ENCODE data around the gene LIPC. TPM values are rescaled to one million over a fixed set of nuclear protein-coding genes. Genes with fewer than 3 reads are reported as not detected.
A peak's percentile ranks its signal among the peaks of the same experiment; 100 is the strongest.

Gene LIPC
- total and polyA plus RNA-seq, 2 of the 4 experiments (the other 2 are of a cell fraction): 0.07 TPM; not detected in 1

- WGBS, 2 experiments (ENCODE audit: extremely low coverage in 2 of 2, insufficient read length in 1 of 2): 87% methylated on average over 5 of the region's 9 CpGs; no CpG with 5 or more reads in 1 of the 2 experiments
- H3K56ac ChIP-seq (ENCODE audit: extremely low read depth, insufficient read depth, low read length): no peak overlapping the region
Measured at GRCh38 chr15:58497046-58497785, 65.4 kb downstream of the LIPC start.

More at GRCh38 chr15:58497046-58497785, 65.4 kb downstream of the LIPC start:
- DNase-seq (no peak), ATAC-seq (ENCODE audit: low read depth) (no peak)
- POLR2A ChIA-PET (ENCODE audit: unreplicated experiment): no interaction called here
- Histone ChIP-seq H3K4me1 (ENCODE audit: control insufficient read depth, insufficient read depth, low read length) (peaks cover 27% of the 10 kb centered on the region), H3K4me3 (ENCODE audit: insufficient read depth, low read depth, low read length) (no peak overlapping the region), H3K4me2 (ENCODE audit: low read depth, low read length) (no peak overlapping the region), H4K5ac (ENCODE audit: low read depth, low read length) (peak overlapping the region; percentile 78), H2BK120ac (ENCODE audit: low read depth, low read length) (peak overlapping the region; percentile 98), H3K9me1 (ENCODE audit: insufficient read depth, low read length) (peaks cover 24% of the 10 kb centered on the region), H4K91ac (ENCODE audit: insufficient read depth, low read depth, low read length) (peak overlapping the region; percentile 95), H3K9ac (ENCODE audit: low read depth, low read length) (no peak overlapping the region), H3K18ac (ENCODE audit: low read depth, low read length) (peak overlapping the region; percentile 50), H2AFZ (replicated peaks; ENCODE audit: low read length, poor library complexity) (no peak overlapping the region), H4K20me1 (ENCODE audit: insufficient read depth, low read length) (no peaks in the 10 kb centered on the region), H3K23ac (ENCODE audit: low read depth, low read length) (peak overlapping the region; percentile 56; the same call in 1 of the 2 replicates), H2BK20ac (ENCODE audit: low read depth, low read length) (peak overlapping the region; percentile 97), H3K14ac (replicated peaks; ENCODE audit: low read depth, low read length) (peak overlapping the region; percentile 50), H4K8ac (ENCODE audit: low read depth in 2 of 2, low read length in 2 of 2) (peak overlapping the region; percentile 7 to 71), H3K36me3 (ENCODE audit: control insufficient read depth, insufficient read depth, low read length) (no peaks in the 10 kb centered on the region), H2BK5ac (ENCODE audit: low read depth, low read length, poor library complexity, severe bottlenecking) (no peak overlapping the region), H3K27me3 (ENCODE audit: control insufficient read depth, insufficient read depth, low read length) (no peaks in the 10 kb centered on the region), H3K79me1 (ENCODE audit: low read depth in 1 of 2, low read length in 2 of 2) (peaks cover 0 to 6% of the 10 kb centered on the region in 2 experiments; a peak in 1 of 4 replicates), H3K9me3 (ENCODE audit: control insufficient read depth, insufficient read depth, low read length) (no peaks in the 10 kb centered on the region), H3K4ac (ENCODE audit: low read depth, low read length) (peak overlapping the region; percentile 96), H3K27ac (ENCODE audit: insufficient read depth, low read length) (peak overlapping the region; percentile 16), H2AK9ac (replicated peaks; ENCODE audit: low read depth, low read length, poor library complexity) (no peak overlapping the region), H2BK15ac (ENCODE audit: low read depth, low read length) (peak overlapping the region; percentile 90; the same call in 2 of the 3 replicates), H2AK5ac (ENCODE audit: low read depth, low read length) (peak overlapping the region; percentile 96)
- in situ Hi-C loops (cut with MboI; ENCODE audit: low sequenced_read_pairs): no loop called here
- dilution Hi-C loops (cut with HindIII; ENCODE audit: low sequenced_read_pairs, unreplicated experiment): no loop called here
- no peak for TF ChIP-seq CTCF (conservative IDR thresholded peaks at IDR 0.05; ENCODE audit: low read depth, low read length)
- no peak for TF ChIP-seq RCOR1 (IDR thresholded peaks at IDR 0.05; ENCODE audit: insufficient replicate concordance, low read length)
- intact Hi-C loops (cut with micrococcal nuclease): no loop called here
- CTCF ChIA-PET: interaction anchor here (0.6 to 0.8 kb wide), 2 partner anchors 17 to 38 kb away, joined by 3 read pairs; no protein-coding TSS in a partner anchor
- no TSS peak for BruUV-seq (replicated peaks)

Data from IMR-90 (cell line).